Upper lobe of right lung (tissue), 1 donor: ENCODE data around the gene GPR143. TPM values are rescaled to one million over a fixed set of nuclear protein-coding genes. Genes with fewer than 3 reads are reported as not detected.
"Not testable (repeated sequence)": the region's sequence is repeated elsewhere in the genome, so short reads cannot be mapped to it uniquely, and the experiment has no call there.

Experiments used
- ATAC-seq: fragments of 200-7000 bp; cut with Tn5 transposase; one replicate; pipeline ENCODE4 v1.9.1; 2020; ENCODE audit warnings: mild to moderate bottlenecking, moderate library complexity
- DNase-seq: peaks from one replicate; pipeline ENCODE4 v3.0.0-alpha.2; 2020
- H3K27ac ChIP-seq: fragments of 200-600 bp; one replicate; pipeline ENCODE4 v1.8.0; 2022
- H3K27me3 ChIP-seq: fragments of 200-600 bp; one replicate; pipeline ENCODE4 v1.8.0; 2022; ENCODE audit warnings: mild to moderate bottlenecking
- H3K36me3 ChIP-seq: fragments of 200-600 bp; one replicate; pipeline ENCODE4 v1.8.0; 2022
- H3K4me1 ChIP-seq: fragments of 200-600 bp; one replicate; pipeline ENCODE4 v1.8.0; 2022
- H3K4me3 ChIP-seq: fragments of 200-600 bp; one replicate; pipeline ENCODE4 v1.8.0; 2022; ENCODE audit warnings: mild to moderate bottlenecking
- H3K9me3 ChIP-seq: fragments of 200-600 bp; one replicate; pipeline ENCODE4 v1.8.0; 2022
- intact Hi-C: fragments of 100-400 bp; cut with DNase I; formaldehyde crosslinking; loops from one replicate; pipeline ENCODE4 v1.11.0; 2022
- total RNA-seq: library from RNA; stranded (reverse); fragmentation: NEBNext Ultra II Directional; extraction: Animal tissue kit (Norgen Biotek cat#: 25700); gene quantifications from one replicate; pipeline ENCODE4 v1.2.1, GENCODE V29; 2021
- TF ChIP-seq, protein P1 (sequence below): fragments of 200-600 bp; IDR thresholded peaks from one replicate; pipeline ENCODE4 v1.8.0; 2022; ENCODE audit warnings: antibody characterized with exemption
- donor health status: DM: no; HTN: yes; CAD: no; lungs with severe emphysema.

The GPR143 gene
- total RNA-seq, 1 donor from 2014 or later, result 1.6 TPM

DNA sequence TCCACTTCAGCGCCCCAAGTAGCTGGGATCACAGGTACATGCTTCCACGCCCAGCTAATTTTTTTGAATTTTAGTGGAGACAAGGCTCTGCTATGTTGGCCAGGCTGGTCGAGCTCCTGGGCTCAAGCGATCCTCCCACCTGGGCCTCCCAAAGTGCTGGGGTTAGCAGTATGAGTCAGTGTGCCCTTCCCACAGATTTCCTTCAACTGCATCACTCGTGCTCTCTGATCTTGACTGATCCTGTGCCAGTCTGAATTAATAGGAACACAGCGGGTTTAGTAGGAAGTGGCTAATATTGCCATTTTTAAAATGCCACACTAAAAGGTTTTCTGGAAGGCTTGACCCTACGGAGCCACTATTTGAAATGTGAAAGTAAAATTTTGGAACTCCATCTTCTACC, 16.3 kb upstream of the GPR143 start:
- TF ChIP-seq, protein P1, sequence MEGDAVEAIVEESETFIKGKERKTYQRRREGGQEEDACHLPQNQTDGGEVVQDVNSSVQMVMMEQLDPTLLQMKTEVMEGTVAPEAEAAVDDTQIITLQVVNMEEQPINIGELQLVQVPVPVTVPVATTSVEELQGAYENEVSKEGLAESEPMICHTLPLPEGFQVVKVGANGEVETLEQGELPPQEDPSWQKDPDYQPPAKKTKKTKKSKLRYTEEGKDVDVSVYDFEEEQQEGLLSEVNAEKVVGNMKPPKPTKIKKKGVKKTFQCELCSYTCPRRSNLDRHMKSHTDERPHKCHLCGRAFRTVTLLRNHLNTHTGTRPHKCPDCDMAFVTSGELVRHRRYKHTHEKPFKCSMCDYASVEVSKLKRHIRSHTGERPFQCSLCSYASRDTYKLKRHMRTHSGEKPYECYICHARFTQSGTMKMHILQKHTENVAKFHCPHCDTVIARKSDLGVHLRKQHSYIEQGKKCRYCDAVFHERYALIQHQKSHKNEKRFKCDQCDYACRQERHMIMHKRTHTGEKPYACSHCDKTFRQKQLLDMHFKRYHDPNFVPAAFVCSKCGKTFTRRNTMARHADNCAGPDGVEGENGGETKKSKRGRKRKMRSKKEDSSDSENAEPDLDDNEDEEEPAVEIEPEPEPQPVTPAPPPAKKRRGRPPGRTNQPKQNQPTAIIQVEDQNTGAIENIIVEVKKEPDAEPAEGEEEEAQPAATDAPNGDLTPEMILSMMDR, result no peak
- no peaks in the 10 kb centered on the region for H3K27me3 ChIP-seq
- ATAC-seq (no peak), DNase-seq (no peak)
- intact Hi-C loops, result no loop called here
- no peaks in the 10 kb centered on the region for H3K36me3 ChIP-seq
- no peaks in the 10 kb centered on the region for H3K9me3 ChIP-seq
- H3K4me3 ChIP-seq, result no peak overlapping the region
- no peaks in the 10 kb centered on the region for H3K4me1 ChIP-seq
- no peak overlapping the region for H3K27ac ChIP-seq

DNA sequence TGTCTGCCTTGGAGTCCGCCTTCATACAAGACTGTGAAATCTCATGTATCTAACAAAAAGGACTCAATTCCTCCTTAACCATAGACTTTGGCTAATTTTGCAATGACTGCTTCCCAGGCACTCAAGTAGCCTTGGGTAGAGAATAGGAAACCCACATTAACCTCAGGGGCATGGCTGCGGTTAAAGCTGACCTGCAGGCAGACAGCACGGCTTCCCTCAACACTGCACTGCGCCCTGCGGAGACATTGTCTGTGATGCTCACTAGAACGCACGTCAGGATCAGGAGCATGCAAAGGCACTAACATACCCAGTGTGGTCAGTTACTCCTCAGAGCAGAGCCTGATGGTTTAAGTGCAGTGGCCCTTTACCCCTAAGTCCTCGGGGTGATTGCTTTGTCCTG, 10.3 kb upstream of the GPR143 start:
- Histone ChIP-seq H3K4me3 (no peak overlapping the region), H3K27ac (no peak overlapping the region), H3K36me3 (no peaks in the 10 kb centered on the region), H3K4me1 (no peaks in the 10 kb centered on the region), H3K27me3 (no peaks in the 10 kb centered on the region), H3K9me3 (no peaks in the 10 kb centered on the region)
- intact Hi-C loops, result no loop called here
- DNase-seq, result no peak
- TF ChIP-seq, protein P1, result no peak
- ATAC-seq, result no peak

DNA sequence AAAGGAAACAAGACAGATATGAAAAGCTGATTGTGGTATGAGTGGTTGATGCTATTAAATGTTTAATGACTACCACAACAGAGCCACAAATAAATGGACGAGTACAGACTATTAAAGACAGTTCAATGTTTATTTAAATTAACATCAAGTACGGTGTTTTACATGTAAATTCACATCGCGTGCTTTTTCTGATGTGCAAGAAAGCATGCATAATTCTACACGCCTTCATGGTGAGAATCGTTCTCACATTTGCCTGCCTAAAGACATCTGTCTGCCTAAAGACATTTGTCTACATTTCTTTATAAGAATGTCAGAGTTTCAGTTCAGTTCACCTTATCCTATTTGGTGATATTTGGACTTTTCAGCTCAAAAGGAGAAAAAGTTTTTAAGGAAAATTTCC, 7.3 kb upstream of the GPR143 start:
- Histone ChIP-seq H3K4me1 (no peaks in the 10 kb centered on the region), H3K36me3 (no peaks in the 10 kb centered on the region), H3K9me3 (no peaks in the 10 kb centered on the region), H3K27ac (no peak overlapping the region), H3K27me3 (no peaks in the 10 kb centered on the region), H3K4me3 (no peak overlapping the region)
- DNase-seq (no peak), ATAC-seq (no peak)
- intact Hi-C loops, result no loop called here
- TF ChIP-seq, protein P1, result no peak

DNA sequence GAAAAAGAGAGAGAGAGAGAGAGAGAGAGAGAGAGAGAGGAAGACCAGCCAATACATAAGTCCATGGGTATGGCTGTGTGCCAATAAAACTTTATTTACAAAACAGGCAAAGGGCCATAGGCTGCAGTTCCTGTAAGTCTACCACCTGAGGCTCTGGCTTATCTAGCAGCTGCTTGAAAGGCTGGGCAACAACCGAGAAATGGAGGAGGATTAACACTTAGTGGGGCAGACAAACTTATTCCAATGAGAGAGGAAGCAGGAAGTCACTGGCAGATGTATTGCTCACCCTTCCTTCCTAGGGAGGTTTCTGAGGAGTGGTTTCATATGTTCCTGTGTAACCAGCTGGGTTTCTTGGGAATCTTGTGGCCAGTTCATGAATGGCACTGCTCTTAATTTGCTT, 4.7 kb upstream of the GPR143 start:
- Histone ChIP-seq H3K27me3 (no peaks in the 10 kb centered on the region), H3K27ac (no peak overlapping the region), H3K4me3 (no peak overlapping the region), H3K9me3 (no peaks in the 10 kb centered on the region), H3K4me1 (no peaks in the 10 kb centered on the region), H3K36me3 (no peaks in the 10 kb centered on the region)
- no peak for DNase-seq
- intact Hi-C loops, result no loop called here
- TF ChIP-seq, protein P1, result no peak
- ATAC-seq, result no peak

DNA sequence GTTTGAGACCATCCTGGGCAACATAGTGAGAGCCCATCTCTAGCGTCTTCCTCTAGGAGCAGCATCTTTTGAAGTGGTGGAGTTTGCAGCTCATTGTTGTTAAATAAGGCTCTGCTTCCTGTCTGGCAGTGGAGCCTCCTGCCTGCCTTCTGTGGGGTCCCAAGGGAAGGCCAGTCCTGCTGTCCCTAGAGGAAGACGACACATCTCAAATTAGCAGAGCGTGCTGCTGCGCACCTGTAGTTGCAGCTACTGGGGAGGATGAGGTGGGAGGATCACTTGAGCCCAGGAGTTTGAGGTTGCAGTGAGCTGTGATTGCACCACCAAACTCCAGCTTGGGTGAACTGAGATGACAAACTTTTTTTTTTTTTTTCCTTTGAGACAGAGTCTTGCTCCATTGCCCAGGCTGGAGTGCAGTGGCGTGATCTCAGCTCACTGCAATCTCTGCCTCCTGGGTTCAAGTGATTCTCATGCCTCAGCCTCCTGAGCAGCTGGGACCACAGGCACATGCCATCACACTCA, 2.7 kb upstream of the GPR143 start:
- H3K4me3 ChIP-seq, intact Hi-C loops, ATAC-seq, H3K9me3 ChIP-seq, H3K4me1 ChIP-seq, DNase-seq, H3K36me3 ChIP-seq, H3K27ac ChIP-seq, H3K27me3 ChIP-seq: not testable (repeated sequence)

DNA sequence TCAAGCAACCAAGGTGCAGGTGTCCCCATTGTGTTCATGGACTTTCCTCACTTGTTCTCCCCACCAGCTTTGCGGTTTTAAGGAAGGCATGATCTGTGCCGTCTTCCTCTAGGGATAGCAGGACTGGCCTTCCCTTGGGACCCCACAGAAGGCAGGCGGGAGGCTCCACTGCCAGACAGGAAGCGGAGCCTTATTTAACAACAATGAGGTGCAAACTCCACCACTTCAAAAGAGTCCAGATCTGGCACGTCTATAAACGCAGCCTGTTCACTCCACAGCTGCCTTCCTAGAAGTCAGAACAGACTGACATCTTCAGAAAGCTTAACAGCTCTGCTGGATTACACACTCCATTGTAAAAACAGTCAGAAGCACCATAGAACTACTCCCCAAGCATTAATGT, 1.7 kb upstream of the GPR143 start:
- TF ChIP-seq, protein P1, result no peak

More for the DNA sequence above, 1.7 kb upstream of the GPR143 start:
- Histone ChIP-seq H3K27ac (no peak overlapping the region), H3K27me3 (no peaks in the 10 kb centered on the region), H3K36me3 (no peaks in the 10 kb centered on the region), H3K4me1 (no peaks in the 10 kb centered on the region), H3K4me3 (no peak overlapping the region), H3K9me3 (no peaks in the 10 kb centered on the region)
- DNase-seq (no peak), ATAC-seq (no peak)
- intact Hi-C loops, result no loop called here
